ENCODE results near the gene CRYGB. TPM values are rescaled to one million over a fixed set of nuclear protein-coding genes. Genes with fewer than 3 reads are reported as not detected.

The CRYGB gene
- total and polyA plus RNA-seq, 10 of the 15 experiments (the other 5 are each of a cell fraction or from before 2014, with no cell fraction given) = not detected

Other genes with a start within 250 kb of the CRYGB start
- 3.4 and 4.1 TPM in 2 replicates for gene PLEKHM3, start 120.6 kb downstream of the CRYGB start, total RNA-seq (2014; rRNA removed)
- 3.7 and 4.1 TPM in 2 replicates for gene PLEKHM3, start 120.6 kb downstream of the CRYGB start, total RNA-seq (2014; rRNA removed; fragmentation: Illumina TruSeq; extraction: Trizol)
- 4.7 and 5.6 TPM in 2 replicates for gene PLEKHM3, start 120.6 kb downstream of the CRYGB start, total RNA-seq (2021)
- gene PLEKHM3, start 120.6 kb downstream of the CRYGB start, polyA plus RNA-seq (2011; rRNA removed) = 2.7 TPM in 2 replicates
- 3.8 and 5.1 TPM in 2 replicates for gene PLEKHM3, start 120.6 kb downstream of the CRYGB start, polyA plus RNA-seq (2014; fragmentation: Illumina TruSeq; extraction: Trizol)
- gene PLEKHM3, start 120.6 kb downstream of the CRYGB start, polyA plus RNA-seq (2014; fragmentation: Nextera tagmentation; extraction: Ambion mirVana) = 1 to 10 TPM; 1.4 to 2.0 TPM
- gene PLEKHM3, start 120.6 kb downstream of the CRYGB start, polyA plus RNA-seq (2014; rRNA removed) = 2.8 and 3.8 TPM in 2 replicates
- 1 to 10 TPM; 2.2 to 2.3 TPM for gene PLEKHM3, start 120.6 kb downstream of the CRYGB start, polyA plus RNA-seq (2016; fragmentation: Nextera tagmentation; extraction: Ambion mirVana)
- not detected in 2 replicates for gene CRYGD, start 21.6 kb downstream of the CRYGB start, total RNA-seq (2014; rRNA removed)
- gene CRYGD, start 21.6 kb downstream of the CRYGB start, total RNA-seq (2014; rRNA removed; fragmentation: Illumina TruSeq; extraction: Trizol) = not detected in 2 replicates
- not detected in 2 replicates for gene CRYGD, start 21.6 kb downstream of the CRYGB start, total RNA-seq (2021)
- gene CRYGD, start 21.6 kb downstream of the CRYGB start, polyA plus RNA-seq (2011; rRNA removed) = not detected in 2 replicates
- gene CRYGD, start 21.6 kb downstream of the CRYGB start, polyA plus RNA-seq (2014; fragmentation: Illumina TruSeq; extraction: Trizol) = not detected in 2 replicates
- not detected for gene CRYGD, start 21.6 kb downstream of the CRYGB start, polyA plus RNA-seq (2014; fragmentation: Nextera tagmentation; extraction: Ambion mirVana)
- not detected in 2 replicates for gene CRYGD, start 21.6 kb downstream of the CRYGB start, polyA plus RNA-seq (2014; rRNA removed)
- gene CRYGD, start 21.6 kb downstream of the CRYGB start, polyA plus RNA-seq (2016; fragmentation: Nextera tagmentation; extraction: Ambion mirVana) = not detected
- gene CRYGC, start 16.3 kb downstream of the CRYGB start, total RNA-seq (2014; rRNA removed) = not detected in 2 replicates
- gene CRYGC, start 16.3 kb downstream of the CRYGB start, total RNA-seq (2014; rRNA removed; fragmentation: Illumina TruSeq; extraction: Trizol) = not detected in 2 replicates
- not detected in 2 replicates for gene CRYGC, start 16.3 kb downstream of the CRYGB start, total RNA-seq (2021)
- gene CRYGC, start 16.3 kb downstream of the CRYGB start, polyA plus RNA-seq (2011; rRNA removed) = not detected in 2 replicates
- not detected in 2 replicates for gene CRYGC, start 16.3 kb downstream of the CRYGB start, polyA plus RNA-seq (2014; fragmentation: Illumina TruSeq; extraction: Trizol)
- gene CRYGC, start 16.3 kb downstream of the CRYGB start, polyA plus RNA-seq (2014; fragmentation: Nextera tagmentation; extraction: Ambion mirVana) = not detected
- gene CRYGC, start 16.3 kb downstream of the CRYGB start, polyA plus RNA-seq (2014; rRNA removed) = not detected in 2 replicates
- gene CRYGC, start 16.3 kb downstream of the CRYGB start, polyA plus RNA-seq (2016; fragmentation: Nextera tagmentation; extraction: Ambion mirVana) = not detected
- not detected in 2 replicates for gene CRYGA, start 17.4 kb upstream of the CRYGB start, total RNA-seq (2014; rRNA removed)
- gene CRYGA, start 17.4 kb upstream of the CRYGB start, total RNA-seq (2014; rRNA removed; fragmentation: Illumina TruSeq; extraction: Trizol) = not detected in 2 replicates
- not detected in 2 replicates for gene CRYGA, start 17.4 kb upstream of the CRYGB start, total RNA-seq (2021)
- not detected in 2 replicates for gene CRYGA, start 17.4 kb upstream of the CRYGB start, polyA plus RNA-seq (2011; rRNA removed)
- not detected in 2 replicates for gene CRYGA, start 17.4 kb upstream of the CRYGB start, polyA plus RNA-seq (2014; fragmentation: Illumina TruSeq; extraction: Trizol)
- gene CRYGA, start 17.4 kb upstream of the CRYGB start, polyA plus RNA-seq (2014; fragmentation: Nextera tagmentation; extraction: Ambion mirVana) = not detected
- not detected in 2 replicates for gene CRYGA, start 17.4 kb upstream of the CRYGB start, polyA plus RNA-seq (2014; rRNA removed)
- not detected for gene CRYGA, start 17.4 kb upstream of the CRYGB start, polyA plus RNA-seq (2016; fragmentation: Nextera tagmentation; extraction: Ambion mirVana)
- not detected in 2 replicates for gene C2orf80, start 43.9 kb upstream of the CRYGB start, total RNA-seq (2014; rRNA removed)
- gene C2orf80, start 43.9 kb upstream of the CRYGB start, total RNA-seq (2014; rRNA removed; fragmentation: Illumina TruSeq; extraction: Trizol) = not detected in 2 replicates
- gene C2orf80, start 43.9 kb upstream of the CRYGB start, total RNA-seq (2021) = not detected in 2 replicates
- gene C2orf80, start 43.9 kb upstream of the CRYGB start, polyA plus RNA-seq (2011; rRNA removed) = not detected in 2 replicates
- not detected in 2 replicates for gene C2orf80, start 43.9 kb upstream of the CRYGB start, polyA plus RNA-seq (2014; fragmentation: Illumina TruSeq; extraction: Trizol)
- gene C2orf80, start 43.9 kb upstream of the CRYGB start, polyA plus RNA-seq (2014; fragmentation: Nextera tagmentation; extraction: Ambion mirVana) = not detected
- not detected in 2 replicates for gene C2orf80, start 43.9 kb upstream of the CRYGB start, polyA plus RNA-seq (2014; rRNA removed)
- not detected for gene C2orf80, start 43.9 kb upstream of the CRYGB start, polyA plus RNA-seq (2016; fragmentation: Nextera tagmentation; extraction: Ambion mirVana)
- gene IDH1, start 108.9 kb upstream of the CRYGB start, total RNA-seq (2014; rRNA removed) = 39.0 and 51.9 TPM in 2 replicates
- 57.1 and 58.1 TPM in 2 replicates for gene IDH1, start 108.9 kb upstream of the CRYGB start, total RNA-seq (2014; rRNA removed; fragmentation: Illumina TruSeq; extraction: Trizol)
- gene IDH1, start 108.9 kb upstream of the CRYGB start, total RNA-seq (2021) = 45.4 and 46.4 TPM in 2 replicates
- gene IDH1, start 108.9 kb upstream of the CRYGB start, polyA plus RNA-seq (2011; rRNA removed) = 114 and 164 TPM in 2 replicates
- 54.4 and 72.1 TPM in 2 replicates for gene IDH1, start 108.9 kb upstream of the CRYGB start, polyA plus RNA-seq (2014; fragmentation: Illumina TruSeq; extraction: Trizol)
- 10 to 100 TPM; 56.0 to 67.7 TPM for gene IDH1, start 108.9 kb upstream of the CRYGB start, polyA plus RNA-seq (2014; fragmentation: Nextera tagmentation; extraction: Ambion mirVana)
- 35.8 and 46.9 TPM in 2 replicates for gene IDH1, start 108.9 kb upstream of the CRYGB start, polyA plus RNA-seq (2014; rRNA removed)
- gene IDH1, start 108.9 kb upstream of the CRYGB start, polyA plus RNA-seq (2016; fragmentation: Nextera tagmentation; extraction: Ambion mirVana) = 10 to 100 TPM; 48.9 to 55.6 TPM
- gene PIKFYVE, start 120.1 kb upstream of the CRYGB start, total RNA-seq (2014; rRNA removed) = 26.8 and 31.3 TPM in 2 replicates
- gene PIKFYVE, start 120.1 kb upstream of the CRYGB start, total RNA-seq (2014; rRNA removed; fragmentation: Illumina TruSeq; extraction: Trizol) = 28.4 and 29.9 TPM in 2 replicates
- gene PIKFYVE, start 120.1 kb upstream of the CRYGB start, total RNA-seq (2021) = 21.1 and 21.2 TPM in 2 replicates
- gene PIKFYVE, start 120.1 kb upstream of the CRYGB start, polyA plus RNA-seq (2011; rRNA removed) = 41.7 and 57.9 TPM in 2 replicates
- gene PIKFYVE, start 120.1 kb upstream of the CRYGB start, polyA plus RNA-seq (2014; fragmentation: Illumina TruSeq; extraction: Trizol) = 24.5 and 31.0 TPM in 2 replicates
- gene PIKFYVE, start 120.1 kb upstream of the CRYGB start, polyA plus RNA-seq (2014; fragmentation: Nextera tagmentation; extraction: Ambion mirVana) = 1 to 10 TPM; 5.2 to 5.5 TPM
- 15.6 and 18.0 TPM in 2 replicates for gene PIKFYVE, start 120.1 kb upstream of the CRYGB start, polyA plus RNA-seq (2014; rRNA removed)
- gene PIKFYVE, start 120.1 kb upstream of the CRYGB start, polyA plus RNA-seq (2016; fragmentation: Nextera tagmentation; extraction: Ambion mirVana) = 1 to 10 TPM; 9.6 to 9.9 TPM